ENCODE measurements around the gene PCBD2.
"Not testable (repeated sequence)": the region's sequence is repeated elsewhere in the genome, so short reads cannot be mapped to it uniquely, and the experiment has no call there.

PCBD2 gene

GRCh38 chr5:134877159-134877558 is 27.8 kb upstream of the PCBD2 start:
- peak; percentile 83 for DNase-seq (ENCODE audit: low spot score)
- no peak for TF ChIP-seq CTCF (IDR thresholded peaks at IDR 0.05; ENCODE audit: extremely low read depth, missing control alignments)

GRCh38 chr5:134878403-134878802 is 26.5 kb upstream of the PCBD2 start:
- no peak for DNase-seq (ENCODE audit: low spot score)
- TF ChIP-seq CTCF (IDR thresholded peaks at IDR 0.05; ENCODE audit: extremely low read depth, missing control alignments) = no peak

GRCh38 chr5:134879456-134879855 is 25.5 kb upstream of the PCBD2 start:
- no peak for TF ChIP-seq CTCF (IDR thresholded peaks at IDR 0.05; ENCODE audit: extremely low read depth, missing control alignments)
- DNase-seq (ENCODE audit: low spot score) = no peak

- DNase-seq (ENCODE audit: low spot score) = not testable (repeated sequence)
These were observed 24.0 kb upstream of the PCBD2 start for GRCh38 chr5:134880937-134881336.

GRCh38 chr5:134881711-134882110 is 23.2 kb upstream of the PCBD2 start:
- not testable (repeated sequence) for DNase-seq (ENCODE audit: low spot score)

- DNase-seq (ENCODE audit: low spot score) = no peak
- TF ChIP-seq CTCF (IDR thresholded peaks at IDR 0.05; ENCODE audit: extremely low read depth, missing control alignments) = no peak
These were observed 17.3 kb upstream of the PCBD2 start for GRCh38 chr5:134887593-134888159.

GRCh38 chr5:134889335-134889734 is 15.6 kb upstream of the PCBD2 start:
- no peak for DNase-seq (ENCODE audit: low spot score)
- no peak for TF ChIP-seq CTCF (IDR thresholded peaks at IDR 0.05; ENCODE audit: extremely low read depth, missing control alignments)

- TF ChIP-seq CTCF (IDR thresholded peaks at IDR 0.05; ENCODE audit: extremely low read depth, missing control alignments) = no peak
- DNase-seq (ENCODE audit: low spot score) = no peak
These were observed 13.5 kb upstream of the PCBD2 start for GRCh38 chr5:134891473-134891872.

All from GM20000 (cell line).